ENCODE data around the gene OR2M4. TPM values are rescaled to one million over a fixed set of nuclear protein-coding genes. Genes with fewer than 3 reads are reported as not detected.

Gene OR2M4, protein sequence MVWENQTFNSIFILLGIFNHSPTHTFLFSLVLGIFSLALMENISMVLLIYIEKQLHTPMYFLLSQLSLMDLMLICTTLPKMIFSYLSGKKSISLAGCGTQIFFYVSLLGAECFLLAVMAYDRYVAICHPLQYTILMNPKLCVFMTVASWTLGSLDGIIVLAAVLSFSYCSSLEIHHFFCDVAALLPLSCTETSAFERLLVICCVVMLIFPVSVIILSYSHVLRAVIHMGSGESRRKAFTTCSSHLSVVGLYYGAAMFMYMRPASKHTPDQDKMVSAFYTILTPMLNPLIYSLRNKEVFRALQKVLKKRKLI
- polyA plus RNA-seq (2011; rRNA removed) (not detected in 2 replicates), polyA minus RNA-seq (2011; rRNA and poly(A)+ RNA removed) (not detected in 2 replicates)

DNA sequence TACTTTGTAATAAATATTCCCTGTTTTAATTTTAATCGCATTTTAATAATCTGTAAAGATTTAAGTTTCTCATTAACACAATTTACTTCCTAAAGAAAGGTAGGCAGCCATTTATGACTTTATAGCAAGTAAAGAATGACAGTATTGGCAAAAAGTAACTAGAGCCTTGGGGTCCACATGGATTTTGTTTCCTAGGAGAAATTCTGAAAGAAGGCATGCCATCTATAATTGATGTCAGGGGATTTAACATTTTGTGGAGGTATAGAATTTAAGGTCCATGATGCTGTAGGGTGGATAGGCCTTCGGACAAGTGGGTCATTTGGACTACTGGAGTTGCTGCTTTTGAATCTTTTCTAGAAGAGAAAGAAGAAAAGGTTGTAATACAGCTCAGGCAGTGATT is at the start of gene OR2M4:
Gene OR2M4, plus strand, starts transcription at position 301 of the 400 bp plus-strand sequence. CDS start 7,512 bp downstream, outside the sequence.
- DNase-seq (ENCODE audit: low read depth): no peak
- CTCF ChIA-PET: no interaction called here
- POLR2A ChIA-PET: no interaction called here
- Histone ChIP-seq H3K36me3 (ENCODE audit: control insufficient read depth, insufficient read depth, low read length) (no peaks in the 10 kb centered on the region), H3K27me3 (ENCODE audit: control insufficient read depth, insufficient read depth, low read length) (no peaks in the 10 kb centered on the region), H3K4me3 (ENCODE audit: low read depth, low read length) (no peak within 1 kb of the TSS)
- TF ChIP-seq, protein P1, sequence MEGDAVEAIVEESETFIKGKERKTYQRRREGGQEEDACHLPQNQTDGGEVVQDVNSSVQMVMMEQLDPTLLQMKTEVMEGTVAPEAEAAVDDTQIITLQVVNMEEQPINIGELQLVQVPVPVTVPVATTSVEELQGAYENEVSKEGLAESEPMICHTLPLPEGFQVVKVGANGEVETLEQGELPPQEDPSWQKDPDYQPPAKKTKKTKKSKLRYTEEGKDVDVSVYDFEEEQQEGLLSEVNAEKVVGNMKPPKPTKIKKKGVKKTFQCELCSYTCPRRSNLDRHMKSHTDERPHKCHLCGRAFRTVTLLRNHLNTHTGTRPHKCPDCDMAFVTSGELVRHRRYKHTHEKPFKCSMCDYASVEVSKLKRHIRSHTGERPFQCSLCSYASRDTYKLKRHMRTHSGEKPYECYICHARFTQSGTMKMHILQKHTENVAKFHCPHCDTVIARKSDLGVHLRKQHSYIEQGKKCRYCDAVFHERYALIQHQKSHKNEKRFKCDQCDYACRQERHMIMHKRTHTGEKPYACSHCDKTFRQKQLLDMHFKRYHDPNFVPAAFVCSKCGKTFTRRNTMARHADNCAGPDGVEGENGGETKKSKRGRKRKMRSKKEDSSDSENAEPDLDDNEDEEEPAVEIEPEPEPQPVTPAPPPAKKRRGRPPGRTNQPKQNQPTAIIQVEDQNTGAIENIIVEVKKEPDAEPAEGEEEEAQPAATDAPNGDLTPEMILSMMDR (IDR thresholded peaks at IDR 0.05; ENCODE audit: insufficient read depth, low read depth, low read length): no peak

DNA sequence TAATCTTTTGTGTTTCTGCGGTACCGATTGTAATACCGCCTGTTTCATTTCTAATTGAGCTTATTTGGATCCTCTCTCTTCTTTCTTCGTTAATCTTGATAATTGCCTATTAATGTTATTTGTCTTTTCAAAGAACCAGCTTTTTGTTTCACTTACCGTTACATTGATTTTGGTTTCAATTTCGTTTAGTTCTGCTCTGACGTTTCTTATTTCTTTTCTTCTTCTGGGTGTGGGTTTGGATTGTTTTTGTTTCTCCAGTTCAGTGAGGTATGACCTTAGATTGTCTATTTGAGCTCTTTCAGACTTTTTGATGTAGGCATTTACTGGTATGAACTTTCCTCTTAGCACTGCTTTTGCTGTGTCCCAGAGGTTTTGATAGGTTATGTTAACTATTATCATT is 47.2 kb upstream of the OR2M4 start:
- POLR2A ChIA-PET: no interaction called here
- no peak for DNase-seq (ENCODE audit: low read depth)
- TF ChIP-seq, protein P1 (IDR thresholded peaks at IDR 0.05; ENCODE audit: insufficient read depth, low read depth, low read length): no peak

DNA sequence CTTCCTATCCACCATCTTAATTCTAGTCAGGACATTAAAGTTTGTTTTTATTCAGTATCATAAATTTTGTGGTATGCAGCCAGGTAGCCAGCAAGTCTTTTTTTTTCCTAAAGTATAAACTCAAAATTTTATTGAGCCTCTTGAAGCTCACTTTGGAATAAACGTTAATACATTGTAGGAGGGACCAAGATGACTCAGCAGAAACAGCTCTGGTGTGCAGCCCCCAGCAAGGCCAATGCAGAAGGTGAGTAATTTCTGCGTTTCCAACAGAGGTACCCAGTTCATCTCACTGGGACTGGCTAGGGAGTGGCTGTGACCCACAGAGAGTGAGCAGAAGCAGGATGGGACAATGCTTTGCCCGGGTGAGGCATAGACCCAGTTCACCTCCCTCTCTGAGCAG is 43.9 kb upstream of the OR2M4 start:
- Histone ChIP-seq H3K36me3 (ENCODE audit: control insufficient read depth, insufficient read depth, low read length) (no peaks in the 10 kb centered on the region), H3K27me3 (ENCODE audit: control insufficient read depth, insufficient read depth, low read length) (no peaks in the 10 kb centered on the region), H3K4me3 (ENCODE audit: low read depth, low read length) (no peak overlapping the region)
- CTCF ChIA-PET: no interaction called here
- POLR2A ChIA-PET: no interaction called here
- TF ChIP-seq, protein P1 (IDR thresholded peaks at IDR 0.05; ENCODE audit: insufficient read depth, low read depth, low read length): no peak
- no peak for DNase-seq (ENCODE audit: low read depth)

More for the DNA sequence above, 47.2 kb upstream of the OR2M4 start:
- Histone ChIP-seq H3K27me3 (ENCODE audit: control insufficient read depth, insufficient read depth, low read length) (no peaks in the 10 kb centered on the region), H3K4me3 (ENCODE audit: low read depth, low read length) (no peak overlapping the region), H3K36me3 (ENCODE audit: control insufficient read depth, insufficient read depth, low read length) (no peaks in the 10 kb centered on the region)
- CTCF ChIA-PET: no interaction called here

DNA sequence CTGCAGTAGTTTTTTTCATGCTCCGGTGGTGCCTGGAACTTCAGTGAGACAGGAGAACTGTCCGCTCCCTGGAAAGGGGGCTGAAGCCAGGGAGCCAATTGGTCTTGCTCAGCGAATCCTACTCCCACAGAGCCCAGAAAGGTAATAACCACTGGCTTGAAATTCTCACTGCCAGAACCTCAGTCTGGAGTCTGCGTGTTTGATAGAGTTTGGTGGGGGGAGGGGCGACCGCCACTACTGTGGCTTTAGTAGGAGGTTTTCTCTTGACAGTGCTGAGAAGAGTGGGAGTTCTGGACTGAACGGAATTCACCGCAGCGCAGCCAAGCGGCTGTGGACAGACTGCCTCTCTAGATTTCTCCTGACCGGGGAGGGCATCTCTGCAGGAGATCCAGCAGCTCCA is 42.2 kb upstream of the OR2M4 start:
- Histone ChIP-seq H3K27me3 (ENCODE audit: control insufficient read depth, insufficient read depth, low read length) (no peaks in the 10 kb centered on the region), H3K4me3 (ENCODE audit: low read depth, low read length) (no peak overlapping the region), H3K36me3 (ENCODE audit: control insufficient read depth, insufficient read depth, low read length) (no peaks in the 10 kb centered on the region)
- ChIA-PET POLR2A (no interaction called here), CTCF (no interaction called here)
- no peak for DNase-seq (ENCODE audit: low read depth)
- TF ChIP-seq, protein P1 (IDR thresholded peaks at IDR 0.05; ENCODE audit: insufficient read depth, low read depth, low read length): no peak

DNA sequence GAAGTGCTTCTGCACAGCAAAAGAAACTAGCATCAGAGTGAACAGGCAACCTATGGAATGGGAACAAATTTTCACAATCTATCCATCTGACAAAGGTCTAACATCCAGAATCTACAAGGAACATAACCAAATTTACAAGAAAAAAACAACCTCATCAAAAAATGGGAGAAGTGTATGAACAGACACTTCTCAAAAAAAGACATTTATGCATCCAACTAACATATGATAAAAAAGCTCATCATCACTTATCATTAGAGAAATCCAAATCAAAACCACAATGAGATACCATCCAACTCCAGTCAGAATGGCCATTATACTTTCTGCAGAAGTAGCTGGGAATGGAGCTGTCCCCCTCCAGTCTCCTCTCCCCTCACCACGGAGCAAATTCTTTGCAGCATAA is 37.1 kb upstream of the OR2M4 start:
- Histone ChIP-seq H3K27me3 (ENCODE audit: control insufficient read depth, insufficient read depth, low read length) (no peaks in the 10 kb centered on the region), H3K4me3 (ENCODE audit: low read depth, low read length) (no peak overlapping the region), H3K36me3 (ENCODE audit: control insufficient read depth, insufficient read depth, low read length) (no peaks in the 10 kb centered on the region)
- no peak for DNase-seq (ENCODE audit: low read depth)
- TF ChIP-seq, protein P1 (IDR thresholded peaks at IDR 0.05; ENCODE audit: insufficient read depth, low read depth, low read length): no peak
- POLR2A ChIA-PET: no interaction called here
- CTCF ChIA-PET: no interaction called here

Measured in BJ (cell line).